GM23248 (cell line): ENCODE measurements around the gene RIOK2.

ENCODE experiments used
- EZH2 ChIP-seq: fragments of 200-600 bp; sonication (generic); IDR thresholded peaks from 2 replicates; pipeline ENCODE4 v1.6.1; 2018; ENCODE audit warnings: antibody characterized with exemption, mild to moderate bottlenecking; ENCODE audit not compliant: insufficient read depth, poor library complexity, severe bottlenecking
- EZH2phosphoT487 ChIP-seq: fragments of 200-600 bp; sonication (generic); IDR thresholded peaks from 2 replicates; pipeline ENCODE4 v1.6.1; 2018; ENCODE audit warnings: antibody characterized with exemption, moderate library complexity, mild to moderate bottlenecking, low read depth; ENCODE audit not compliant: insufficient read depth

DNA sequence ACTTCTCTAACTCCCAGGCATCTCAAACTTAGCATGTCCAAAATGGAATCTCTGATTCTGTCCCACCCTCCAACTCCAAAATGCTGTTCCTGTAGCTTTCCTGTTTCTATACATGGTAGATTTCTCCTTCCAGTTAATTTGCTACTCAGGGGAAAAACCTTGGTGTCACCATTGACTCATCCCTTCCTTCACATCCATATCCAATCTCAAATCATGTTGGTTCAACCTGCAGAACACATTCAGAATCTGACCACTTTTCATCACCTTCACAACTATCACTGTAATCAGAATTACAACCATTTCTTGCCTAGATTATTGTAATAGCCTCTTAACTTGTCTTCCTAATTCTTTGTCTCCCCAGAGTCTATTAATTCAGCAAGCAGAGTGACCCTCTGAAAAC lies 10.8 kb downstream of the RIOK2 start:
- no peak for TF ChIP-seq EZH2phosphoT487
- no peak for TF ChIP-seq EZH2
